ENCODE data around the gene MS4A6A. TPM values are rescaled to one million over a fixed set of nuclear protein-coding genes. Genes with fewer than 3 reads are reported as not detected.
"Not testable (repeated sequence)": the region's sequence is repeated elsewhere in the genome, so short reads cannot be mapped to it uniquely, and the experiment has no call there.

Gene MS4A6A
- total RNA-seq, 1 experiment from 2014 or later, result not detected

DNA sequence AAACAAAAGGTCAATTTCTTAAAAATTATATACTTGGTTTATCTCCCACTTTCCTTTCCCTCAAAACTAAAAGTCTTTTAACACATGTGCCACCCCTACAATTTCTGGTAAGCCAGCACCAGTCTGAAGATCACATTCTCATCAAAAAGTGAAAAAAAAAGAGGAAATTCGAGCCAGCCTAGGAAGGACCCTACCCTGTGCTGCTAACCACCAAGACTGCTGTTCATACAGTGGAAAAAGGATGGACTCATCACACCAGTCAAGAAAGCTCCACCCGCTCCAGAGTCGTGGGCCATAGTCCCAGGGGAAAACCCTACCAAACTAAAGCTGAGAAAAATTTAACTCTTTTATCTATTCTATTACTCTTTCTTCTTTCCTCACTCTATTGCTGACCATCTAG is 5.6 kb upstream of the MS4A6A start:
- H3K4me2 ChIP-seq (ENCODE audit: insufficient read depth, insufficient read length, low read length); H4K8ac ChIP-seq (replicated peaks; ENCODE audit: insufficient read length, low read depth, low read length); H3K27ac Mint-ChIP-seq; H3T11ph ChIP-seq (ENCODE audit: low read length); H2BK120ac ChIP-seq (ENCODE audit: low read depth, low read length, poor library complexity, severe bottlenecking); DNase-seq; H3K14ac ChIP-seq (ENCODE audit: insufficient read depth, low read length); H3K4me1 Mint-ChIP-seq; H3K4ac ChIP-seq (ENCODE audit: low read depth, low read length); H3K27me3 Mint-ChIP-seq (ENCODE audit: low read depth); H4K91ac ChIP-seq (ENCODE audit: insufficient read length, low read depth, low read length); H2BK20ac ChIP-seq (ENCODE audit: low read depth, low read length, poor library complexity, severe bottlenecking); H3K4me3 Mint-ChIP-seq; H3K18ac ChIP-seq (ENCODE audit: insufficient read length, low read depth, low read length); H3K27me3 ChIP-seq (ENCODE audit: insufficient read depth, low read length); H3K9me3 ChIP-seq (ENCODE audit: control insufficient read depth, low read depth, low read length); H2AK5ac ChIP-seq (ENCODE audit: insufficient read length, low read length); H2BK15ac ChIP-seq (ENCODE audit: low read depth, low read length); H2BK12ac ChIP-seq (ENCODE audit: insufficient read length, low read depth, low read length); H3K23ac ChIP-seq (ENCODE audit: insufficient read length, low read depth, low read length); H3K56ac ChIP-seq (ENCODE audit: insufficient read length, low read depth, low read length); H3K79me1 ChIP-seq (ENCODE audit: insufficient read depth, low read depth, low read length, poor library complexity, severe bottlenecking); H2AFZ ChIP-seq (ENCODE audit: low read length); H4K5ac ChIP-seq (ENCODE audit: insufficient read length, low read depth, low read length); H4K20me1 ChIP-seq (ENCODE audit: control insufficient read depth, insufficient read depth, insufficient read length); H3K27ac ChIP-seq (ENCODE audit: insufficient read length, low read depth, low read length); H3K23me2 ChIP-seq (ENCODE audit: insufficient read length, low read depth, low read length, poor library complexity, severe bottlenecking); H3K79me2 ChIP-seq (ENCODE audit: insufficient read depth, low read length); H3K4me1 ChIP-seq (ENCODE audit: insufficient read depth, low read length); H3K9ac ChIP-seq (ENCODE audit: extremely low read depth, insufficient read length, low read length); H2BK5ac ChIP-seq (ENCODE audit: insufficient read length, low read length): not testable (repeated sequence)
- WGBS (ENCODE audit: extremely low coverage, insufficient read length, low lambda C conversion rate), result no CpG with 5 or more reads among the region's 3 CpGs
- peaks cover 30 to 38% of the 10 kb centered on the region in 2 experiments for H3K9me3 Mint-ChIP-seq
- H3K36me3 Mint-ChIP-seq (ENCODE audit: insufficient read depth in 1 of 3, low read depth in 3 of 3), result peaks cover 10 to 19% (median 13%) of the 10 kb centered on the region in 3 experiments

DNA sequence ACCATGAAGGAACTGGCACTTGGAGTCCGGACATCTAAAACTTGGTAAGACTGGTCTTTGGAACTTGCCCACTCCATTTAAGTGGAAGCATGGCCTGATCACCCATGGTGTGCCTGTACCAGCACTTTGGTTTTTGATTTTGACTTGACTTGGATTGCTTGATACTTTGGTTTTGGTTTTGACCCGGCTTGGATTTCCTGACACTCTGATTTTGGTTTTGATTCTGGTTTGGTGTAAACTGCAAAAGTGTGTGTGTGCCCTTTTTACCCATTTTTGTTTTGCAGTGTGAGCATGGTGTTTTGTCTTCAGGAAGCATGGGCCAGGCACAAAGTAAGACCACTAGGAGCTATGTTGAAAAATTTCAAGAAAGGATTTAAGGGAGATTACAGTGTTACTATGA is 3.2 kb upstream of the MS4A6A start:
- H3K56ac ChIP-seq (ENCODE audit: insufficient read length, low read depth, low read length); H3K4me1 ChIP-seq (ENCODE audit: insufficient read depth, low read length); H3K79me1 ChIP-seq (ENCODE audit: insufficient read depth, low read depth, low read length, poor library complexity, severe bottlenecking); H2AFZ ChIP-seq (ENCODE audit: low read length); H3K9me3 ChIP-seq (ENCODE audit: control insufficient read depth, low read depth, low read length); H4K5ac ChIP-seq (ENCODE audit: insufficient read length, low read depth, low read length); H3K79me2 ChIP-seq (ENCODE audit: insufficient read depth, low read length); H3K27me3 ChIP-seq (ENCODE audit: insufficient read depth, low read length); H3K23ac ChIP-seq (ENCODE audit: insufficient read length, low read depth, low read length); H2BK15ac ChIP-seq (ENCODE audit: low read depth, low read length); H3K18ac ChIP-seq (ENCODE audit: insufficient read length, low read depth, low read length); H3K9ac ChIP-seq (ENCODE audit: extremely low read depth, insufficient read length, low read length); H3K4me1 Mint-ChIP-seq; H3K27ac ChIP-seq (ENCODE audit: insufficient read length, low read depth, low read length); H3K4me3 Mint-ChIP-seq; H3K14ac ChIP-seq (ENCODE audit: insufficient read depth, low read length); H3T11ph ChIP-seq (ENCODE audit: low read length); H4K8ac ChIP-seq (replicated peaks; ENCODE audit: insufficient read length, low read depth, low read length); H2BK120ac ChIP-seq (ENCODE audit: low read depth, low read length, poor library complexity, severe bottlenecking); DNase-seq; H2BK12ac ChIP-seq (ENCODE audit: insufficient read length, low read depth, low read length); H3K4me2 ChIP-seq (ENCODE audit: insufficient read depth, insufficient read length, low read length); H4K20me1 ChIP-seq (ENCODE audit: control insufficient read depth, insufficient read depth, insufficient read length); H3K27me3 Mint-ChIP-seq (ENCODE audit: low read depth); H2BK5ac ChIP-seq (ENCODE audit: insufficient read length, low read length); H3K27ac Mint-ChIP-seq; H4K91ac ChIP-seq (ENCODE audit: insufficient read length, low read depth, low read length); H3K4ac ChIP-seq (ENCODE audit: low read depth, low read length); H3K23me2 ChIP-seq (ENCODE audit: insufficient read length, low read depth, low read length, poor library complexity, severe bottlenecking); H2AK5ac ChIP-seq (ENCODE audit: insufficient read length, low read length); H2BK20ac ChIP-seq (ENCODE audit: low read depth, low read length, poor library complexity, severe bottlenecking): not testable (repeated sequence)
- WGBS (ENCODE audit: extremely low coverage, insufficient read length, low lambda C conversion rate), result no CpG with 5 or more reads among the region's 2 CpGs
- H3K9me3 Mint-ChIP-seq, result peaks cover 18 to 22% of the 10 kb centered on the region in 2 experiments
- peaks cover 5 to 14% (median 7%) of the 10 kb centered on the region in 3 experiments; a peak in 6 of 7 replicates for H3K36me3 Mint-ChIP-seq (ENCODE audit: insufficient read depth in 1 of 3, low read depth in 3 of 3)
